ENCODE results near the gene ARCN1. TPM values are rescaled to one million over a fixed set of nuclear protein-coding genes. Genes with fewer than 3 reads are reported as not detected.

The ARCN1 gene
- total RNA-seq, 5 donors from 2014 or later (not counting 1 experiment from before 2014, with no cell fraction given): 80.6 to 117 (median 111) TPM

DNA sequence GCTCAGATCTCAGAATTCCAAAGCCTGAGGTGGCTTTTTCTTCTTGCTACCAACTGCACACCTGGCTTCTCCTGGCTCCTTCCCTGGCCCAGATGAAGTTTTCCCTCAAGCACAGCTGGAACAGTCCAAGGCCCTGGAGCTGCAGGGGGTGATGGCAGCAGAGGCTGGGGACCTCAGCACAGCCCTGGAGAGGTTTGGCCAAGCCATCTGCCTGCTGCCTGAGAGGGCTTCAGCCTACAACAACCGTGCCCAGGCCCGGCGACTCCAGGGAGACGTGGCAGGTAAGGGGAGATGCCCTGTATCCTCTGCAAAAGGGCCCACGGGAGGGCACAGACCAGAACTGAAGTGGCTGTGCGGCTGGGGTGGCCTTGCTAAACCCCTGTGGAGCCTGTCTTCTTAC is 43.7 kb upstream of the ARCN1 start:
- Mint-ChIP-seq H3K9me3 (no peaks in the 10 kb centered on the region), H3K36me3 (peaks cover 4% of the 10 kb centered on the region), H3K27ac (no peak overlapping the region), H3K4me3 (peak overlapping the region in 1 of 3 donors; percentile 87), H3K27me3 (no peaks in the 10 kb centered on the region), H3K4me1 (peaks cover 35 to 48% (median 38%) of the 10 kb centered on the region in 3 donors)
- ChIA-PET CTCF (no interaction called here), POLR2A (no interaction called here)
- ATAC-seq (replicated peaks in 1 of 4) (no peak), DNase-seq (no peak)
- no peaks in the 10 kb centered on the region for H3K27me3 ChIP-seq (replicated peaks in 1 of 2; ENCODE audit: control insufficient read depth in 2 of 2, extremely low read depth in 1 of 2, insufficient read depth in 2 of 2, low read length in 1 of 2)
- H3K36me3 ChIP-seq (ENCODE audit: control insufficient read depth in 2 of 2, extremely low read depth in 1 of 2, insufficient read depth in 1 of 2, low read length in 1 of 2): peaks cover 0 to 13% of the 10 kb centered on the region in 2 donors
- H3K4me1 ChIP-seq (ENCODE audit: control insufficient read depth in 1 of 2, extremely low read depth in 1 of 2, insufficient read depth in 2 of 2, low read length in 2 of 2): peaks cover 6 to 28% of the 10 kb centered on the region in 2 experiments
- no peak overlapping the region for H3K4me3 ChIP-seq (ENCODE audit: control insufficient read depth in 1 of 2, extremely low read depth in 1 of 2, low read length in 1 of 2)
- WGBS (ENCODE audit: insufficient coverage): 94% methylated on average over 6 of the region's 6 CpGs
- no peak overlapping the region for H3K27ac ChIP-seq (ENCODE audit: low read length)
- H3K9me3 ChIP-seq: no peaks in the 10 kb centered on the region

- no peak overlapping the region for H3K27ac ChIP-seq (ENCODE audit: low read length)
- WGBS (ENCODE audit: insufficient coverage): 93% methylated on average over 5 of the region's 5 CpGs
- Mint-ChIP-seq H3K9me3 (no peaks in the 10 kb centered on the region), H3K4me3 (peak overlapping the region; percentile 80 to 93 (median 87)), H3K27me3 (no peaks in the 10 kb centered on the region), H3K36me3 (peaks cover 3% of the 10 kb centered on the region), H3K4me1 (peaks cover 29 to 46% (median 35%) of the 10 kb centered on the region in 3 donors), H3K27ac (peak overlapping the region; percentile 68 to 86)
- peak overlapping the region in 1 of 2 donors; percentile 68 for H3K4me3 ChIP-seq (ENCODE audit: control insufficient read depth in 1 of 2, extremely low read depth in 1 of 2, low read length in 1 of 2)
- ChIA-PET CTCF (no interaction called here), POLR2A (interaction anchor here in 1 of 2 donors (0.5 kb wide), 1 partner anchor 13 kb away, joined by 4 read pairs; no protein-coding TSS in a partner anchor)
- no peak for ATAC-seq (replicated peaks in 1 of 4)
- H3K36me3 ChIP-seq (ENCODE audit: control insufficient read depth in 2 of 2, extremely low read depth in 1 of 2, insufficient read depth in 1 of 2, low read length in 1 of 2): peaks cover 0 to 12% of the 10 kb centered on the region in 2 donors
- H3K9me3 ChIP-seq: no peaks in the 10 kb centered on the region
- no peaks in the 10 kb centered on the region for H3K27me3 ChIP-seq (replicated peaks in 1 of 2; ENCODE audit: control insufficient read depth in 2 of 2, extremely low read depth in 1 of 2, insufficient read depth in 2 of 2, low read length in 1 of 2)
- H3K4me1 ChIP-seq (ENCODE audit: control insufficient read depth in 1 of 2, extremely low read depth in 1 of 2, insufficient read depth in 2 of 2, low read length in 2 of 2): peaks cover 6 to 28% of the 10 kb centered on the region in 2 experiments
- DNase-seq: no peak
Observed at GRCh38 chr11:118529584-118530175, 42.5 kb upstream of the ARCN1 start.

DNA sequence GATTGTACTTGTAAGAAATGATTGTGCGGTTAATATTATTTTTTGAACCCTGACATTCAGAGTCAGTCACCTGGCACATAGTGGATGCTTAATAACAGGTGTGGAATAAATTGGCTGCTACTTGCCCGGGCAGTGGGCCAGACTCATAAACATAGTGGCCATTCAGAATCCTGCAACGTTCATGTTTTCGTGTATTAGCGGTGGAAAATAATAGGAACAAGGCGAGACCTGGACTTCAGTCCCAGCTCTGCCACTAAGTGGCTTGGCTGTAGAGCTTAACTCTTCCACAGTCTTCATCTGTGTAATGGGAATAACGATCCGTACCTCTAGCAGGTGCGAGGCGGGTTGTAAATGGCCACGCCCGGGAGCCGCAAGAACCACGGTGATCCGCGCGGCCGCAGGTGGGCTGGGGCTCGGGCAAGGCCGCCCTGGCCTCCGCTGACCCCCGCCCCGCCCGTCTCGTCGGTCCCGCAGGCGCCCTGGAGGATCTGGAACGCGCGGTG is 42.0 kb upstream of the ARCN1 start:
- no peaks in the 10 kb centered on the region for H3K9me3 Mint-ChIP-seq
- ATAC-seq (replicated peaks in 1 of 4) (no peak), DNase-seq (peak in 2 of 35 experiments; percentile 4 to 10)
- ChIA-PET CTCF (no interaction called here), POLR2A (no interaction called here)
- H3K27me3 Mint-ChIP-seq: no peaks in the 10 kb centered on the region
- H3K4me1 Mint-ChIP-seq: peaks cover 29 to 43% (median 32%) of the 10 kb centered on the region in 3 donors
- peaks cover 3% of the 10 kb centered on the region for H3K36me3 Mint-ChIP-seq
- H3K27ac Mint-ChIP-seq: peak overlapping the region; percentile 68 to 86
- H3K4me3 ChIP-seq (ENCODE audit: control insufficient read depth in 1 of 2, extremely low read depth in 1 of 2, low read length in 1 of 2): peak overlapping the region; percentile 68 to 77
- no peaks in the 10 kb centered on the region for H3K9me3 ChIP-seq
- H3K27ac ChIP-seq (ENCODE audit: low read length): no peak overlapping the region
- H3K4me3 Mint-ChIP-seq: peak overlapping the region; percentile 80 to 93 (median 87)
- WGBS (ENCODE audit: insufficient coverage): 8% methylated on average over 30 of the region's 31 CpGs
- H3K36me3 ChIP-seq (ENCODE audit: control insufficient read depth in 2 of 2, extremely low read depth in 1 of 2, insufficient read depth in 1 of 2, low read length in 1 of 2): peaks cover 0 to 7% of the 10 kb centered on the region in 2 donors
- H3K27me3 ChIP-seq (replicated peaks in 1 of 2; ENCODE audit: control insufficient read depth in 2 of 2, extremely low read depth in 1 of 2, insufficient read depth in 2 of 2, low read length in 1 of 2): no peaks in the 10 kb centered on the region
- H3K4me1 ChIP-seq (ENCODE audit: control insufficient read depth in 1 of 2, extremely low read depth in 1 of 2, insufficient read depth in 2 of 2, low read length in 2 of 2): peaks cover 6 to 28% of the 10 kb centered on the region in 2 experiments

GRCh38 chr11:118530683-118531596 is 41.3 kb upstream of the ARCN1 start, which contains the start of gene TMEM25:
Gene TMEM25 (plus strand): TSS chr11:118531192. CDS start chr11:118531802, 610 bp downstream.
- Histone ChIP-seq H3K27ac (ENCODE audit: low read length) (no peak within 1 kb of the TSS), H3K4me3 (ENCODE audit: control insufficient read depth in 1 of 2, extremely low read depth in 1 of 2, low read length in 1 of 2) (peak within 1 kb of the TSS; percentile 68 to 77), H3K4me1 (ENCODE audit: control insufficient read depth in 1 of 2, extremely low read depth in 1 of 2, insufficient read depth in 2 of 2, low read length in 2 of 2) (peaks cover 6 to 28% of the 10 kb centered on the region in 2 experiments), H3K27me3 (replicated peaks in 1 of 2; ENCODE audit: control insufficient read depth in 2 of 2, extremely low read depth in 1 of 2, insufficient read depth in 2 of 2, low read length in 1 of 2) (no peaks in the 10 kb centered on the region), H3K9me3 (no peaks in the 10 kb centered on the region), H3K36me3 (ENCODE audit: control insufficient read depth in 2 of 2, extremely low read depth in 1 of 2, insufficient read depth in 1 of 2, low read length in 1 of 2) (peaks cover 0 to 7% of the 10 kb centered on the region in 2 donors)
- ChIA-PET POLR2A (no interaction called here), CTCF (no interaction called here)
- 2% methylated on average over 76 of the region's 94 CpGs for whole genome bisulfite sequencing (ENCODE audit: insufficient coverage)
- H3K27me3 Mint-ChIP-seq: no peaks in the 10 kb centered on the region
- peaks cover 6% of the 10 kb centered on the region for H3K36me3 Mint-ChIP-seq
- H3K4me3 Mint-ChIP-seq: peak within 1 kb of the TSS; percentile 87 to 93 (median 92)
- peaks cover 29 to 43% (median 32%) of the 10 kb centered on the region in 3 donors for H3K4me1 Mint-ChIP-seq
- DNase-seq (peak; percentile 39 to 78 (median 62)), ATAC-seq (replicated peaks in 1 of 4) (peak; percentile 85 to 87 (median 86))
- H3K27ac Mint-ChIP-seq: peak within 1 kb of the TSS; percentile 82 to 92
- H3K9me3 Mint-ChIP-seq: no peaks in the 10 kb centered on the region

GRCh38 chr11:118531597-118532084 is 40.6 kb upstream of the ARCN1 start:
- POLR2A ChIA-PET: no interaction called here
- peaks cover 0 to 7% of the 10 kb centered on the region in 2 donors for H3K36me3 ChIP-seq (ENCODE audit: control insufficient read depth in 2 of 2, extremely low read depth in 1 of 2, insufficient read depth in 1 of 2, low read length in 1 of 2)

GRCh38 chr11:118532091-118532490 is 40.1 kb upstream of the ARCN1 start:
- no peak overlapping the region for H3K4me3 ChIP-seq (ENCODE audit: control insufficient read depth in 1 of 2, extremely low read depth in 1 of 2, low read length in 1 of 2)
- peaks cover 6 to 28% of the 10 kb centered on the region in 2 experiments for H3K4me1 ChIP-seq (ENCODE audit: control insufficient read depth in 1 of 2, extremely low read depth in 1 of 2, insufficient read depth in 2 of 2, low read length in 2 of 2)
- H3K27ac ChIP-seq (ENCODE audit: low read length): no peak overlapping the region
- H3K27me3 ChIP-seq (replicated peaks in 1 of 2; ENCODE audit: control insufficient read depth in 2 of 2, extremely low read depth in 1 of 2, insufficient read depth in 2 of 2, low read length in 1 of 2): no peaks in the 10 kb centered on the region
- no peaks in the 10 kb centered on the region for H3K27me3 Mint-ChIP-seq
- POLR2A ChIA-PET: no interaction called here
- peak overlapping the region; percentile 5 to 92 for H3K27ac Mint-ChIP-seq
- H3K36me3 ChIP-seq (ENCODE audit: control insufficient read depth in 2 of 2, extremely low read depth in 1 of 2, insufficient read depth in 1 of 2, low read length in 1 of 2): peaks cover 0 to 7% of the 10 kb centered on the region in 2 donors
- WGBS (ENCODE audit: insufficient coverage): 93% methylated on average over 8 of the region's 10 CpGs
- ATAC-seq (replicated peaks in 1 of 4) (no peak), DNase-seq (no peak)
- CTCF ChIA-PET: no interaction called here
- H3K9me3 Mint-ChIP-seq: no peaks in the 10 kb centered on the region
- H3K4me1 Mint-ChIP-seq: peaks cover 29 to 36% (median 30%) of the 10 kb centered on the region in 3 donors
- H3K4me3 Mint-ChIP-seq: peak overlapping the region; percentile 87 to 93 (median 92)
- H3K9me3 ChIP-seq: no peaks in the 10 kb centered on the region
- H3K36me3 Mint-ChIP-seq: peaks cover 9% of the 10 kb centered on the region

More at GRCh38 chr11:118531597-118532084, 40.6 kb upstream of the ARCN1 start:
- Histone ChIP-seq H3K4me1 (ENCODE audit: control insufficient read depth in 1 of 2, extremely low read depth in 1 of 2, insufficient read depth in 2 of 2, low read length in 2 of 2) (peaks cover 6 to 28% of the 10 kb centered on the region in 2 experiments), H3K9me3 (no peaks in the 10 kb centered on the region), H3K4me3 (ENCODE audit: control insufficient read depth in 1 of 2, extremely low read depth in 1 of 2, low read length in 1 of 2) (peak overlapping the region; percentile 68 to 77), H3K27me3 (replicated peaks in 1 of 2; ENCODE audit: control insufficient read depth in 2 of 2, extremely low read depth in 1 of 2, insufficient read depth in 2 of 2, low read length in 1 of 2) (no peaks in the 10 kb centered on the region), H3K27ac (ENCODE audit: low read length) (no peak overlapping the region)
- ATAC-seq (replicated peaks in 1 of 4) (peak; percentile 5 to 33 (median 7)), DNase-seq (peak in 2 of 35 experiments; percentile 10 to 26)
- Mint-ChIP-seq H3K27ac (peak overlapping the region; percentile 82 to 92), H3K27me3 (no peaks in the 10 kb centered on the region), H3K9me3 (no peaks in the 10 kb centered on the region), H3K4me3 (peak overlapping the region; percentile 87 to 93 (median 92)), H3K4me1 (peaks cover 29 to 41% (median 30%) of the 10 kb centered on the region in 3 donors), H3K36me3 (peaks cover 8% of the 10 kb centered on the region)
- CTCF ChIA-PET: no interaction called here
- 32% methylated on average over 12 of the region's 12 CpGs for WGBS (ENCODE audit: insufficient coverage)
